HepG2 (cell line): ENCODE results near the gene RGS19. TPM values are rescaled to one million over a fixed set of nuclear protein-coding genes. Genes with fewer than 3 reads are reported as not detected.
A peak's percentile ranks its signal among the peaks of the same experiment; 100 is the strongest.

Experiments
- ARHGAP35 ChIP-seq: sonication (generic); formaldehyde crosslinking; IDR thresholded peaks from 2 replicates; pipeline ENCODE4 v1.9.0; 2022; ENCODE audit warnings: mild to moderate bottlenecking, inconsistent platforms, moderate library complexity, missing genetic modification reagents, borderline replicate concordance
- ELF3 ChIP-seq: IDR thresholded peaks from 2 replicates; pipeline ENCODE4 v1.6.1; 2016; ENCODE audit warnings: missing genetic modification reagents, missing compliant biosample characterization
- KLF6 ChIP-seq: IDR thresholded peaks from 2 replicates; pipeline ENCODE4 v1.8.0; 2016; ENCODE audit warnings: missing biosample characterization, missing genetic modification reagents
- NR1H2 ChIP-seq: sonication (generic); formaldehyde crosslinking; IDR thresholded peaks from 2 replicates; pipeline ENCODE4 v1.8.1; 2022; ENCODE audit warnings: low read depth, missing genetic modification reagents, borderline replicate concordance
- PRDM15 ChIP-seq: sonication (generic); formaldehyde crosslinking; IDR thresholded peaks from 2 replicates; pipeline ENCODE4 v1.4.0; 2020; ENCODE audit warnings: missing genetic modification reagents
- REPIN1 ChIP-seq: sonication (generic); formaldehyde crosslinking; IDR thresholded peaks from 2 replicates; pipeline ENCODE4 v1.8.0; 2022; ENCODE audit warnings: missing genetic modification reagents, low read depth, mild to moderate bottlenecking, borderline replicate concordance
- ZBTB20 ChIP-seq: sonication (generic); formaldehyde crosslinking; IDR thresholded peaks from 2 replicates; pipeline ENCODE4 v1.8.1; 2023; ENCODE audit warnings: missing genetic modification reagents, low read depth, mild to moderate bottlenecking, borderline replicate concordance
- ZNF598 ChIP-seq: sonication (generic); formaldehyde crosslinking; IDR thresholded peaks from 2 replicates; pipeline ENCODE4 v1.5.1; 2020; ENCODE audit warnings: mild to moderate bottlenecking, missing genetic modification reagents, borderline replicate concordance
- polyA plus RNA-seq, 8 experiments: library from polyadenylated mRNA; depleted of rRNA in 3 of 8; stranded (reverse) in 7 of 8; unstranded in 1 of 8; fragments of >200 nt; fragmentation: Illumina TruSeq in 4 of 8; extraction: Trizol in 4 of 8; gene quantifications; 2 replicates each; pipeline versions ENCODE4 v1.2.1 to v1.2.3, GENCODE V29; 2011 to 2016; ENCODE audit warnings: low read depth in 4 of 8, missing spikeins in 1 of 8, mixed read lengths in 1 of 8; ENCODE audit not compliant: insufficient read depth in 1 of 8
- total RNA-seq, 5 experiments: library from RNA; depleted of rRNA; stranded (reverse); fragments of >200 nt; fragmentation: Illumina TruSeq; extraction: Trizol; gene quantifications; 2 replicates each; pipeline ENCODE4 v1.2.3, GENCODE V29; 2016; ENCODE audit warnings: low read depth in 1 of 5
- TF ChIP-seq, protein P1 (sequence below): sonication (generic); formaldehyde crosslinking; IDR thresholded peaks from 2 replicates; pipeline ENCODE4 v1.8.0; 2022; ENCODE audit warnings: mild to moderate bottlenecking, missing genetic modification reagents, moderate library complexity
- TF ChIP-seq, protein P2 (sequence below): sonication (generic); formaldehyde crosslinking; IDR thresholded peaks from 2 replicates; pipeline ENCODE4 v1.4.0; 2020; ENCODE audit warnings: missing genetic modification reagents
- TF ChIP-seq, protein P3 (sequence below): sonication (generic); formaldehyde crosslinking; IDR thresholded peaks from 2 replicates; pipeline ENCODE4 v1.8.1; 2023; ENCODE audit warnings: missing genetic modification reagents, inconsistent platforms, borderline replicate concordance
- TF ChIP-seq, protein P4 (sequence below): sonication (generic); formaldehyde crosslinking; IDR thresholded peaks from 2 replicates; pipeline ENCODE4 v1.4.0; 2020; ENCODE audit warnings: missing genetic modification reagents
- TF ChIP-seq, protein P5 (sequence below), 2 experiments: sonication (generic) in 1 of 2; formaldehyde crosslinking in 1 of 2; IDR thresholded peaks; 2 replicates each; pipeline versions ENCODE4 v1.4.0 to v1.6.1; 2016 to 2020; ENCODE audit warnings: borderline replicate concordance in 1 of 2, low read depth in 1 of 2, mild to moderate bottlenecking in 1 of 2, missing genetic modification reagents in 1 of 2

The RGS19 gene
- total and polyA plus RNA-seq, 2 of the 13 experiments (the other 11 are each of a cell fraction or from before 2014, with no cell fraction given), result 10.7 to 11.9 TPM

DNA sequence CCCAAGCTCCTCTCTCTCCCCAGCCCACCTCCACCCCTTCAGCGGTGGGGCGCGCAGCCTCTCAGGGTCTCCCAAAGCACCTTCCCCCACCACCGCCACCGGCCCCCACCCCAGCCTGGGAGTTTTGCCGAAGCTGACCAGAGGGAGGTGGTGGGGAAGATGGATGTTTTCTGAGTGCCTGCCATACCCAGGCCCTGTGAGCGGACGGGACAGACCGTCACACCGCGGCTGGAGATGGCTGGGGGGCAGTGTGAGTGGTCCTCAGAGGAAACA, 37.6 kb downstream of the RGS19 start (continued):
- no peak for TF ChIP-seq ELF3 (CRISPR knock-in tag)
- TF ChIP-seq NR1H2 (CRISPR knock-in tag), result no peak
- no peak for TF ChIP-seq ZNF598 (CRISPR knock-in tag)
- TF ChIP-seq, protein P1, sequence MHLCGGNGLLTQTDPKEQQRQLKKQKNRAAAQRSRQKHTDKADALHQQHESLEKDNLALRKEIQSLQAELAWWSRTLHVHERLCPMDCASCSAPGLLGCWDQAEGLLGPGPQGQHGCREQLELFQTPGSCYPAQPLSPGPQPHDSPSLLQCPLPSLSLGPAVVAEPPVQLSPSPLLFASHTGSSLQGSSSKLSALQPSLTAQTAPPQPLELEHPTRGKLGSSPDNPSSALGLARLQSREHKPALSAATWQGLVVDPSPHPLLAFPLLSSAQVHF (CRISPR knock-in tag), result 0 out of 2 replicates have a peak, but pooled peaks have one; percentile 60
- TF ChIP-seq ARHGAP35 (CRISPR knock-in tag), result no peak
- no peak for TF ChIP-seq PRDM15
- 0 out of 2 replicates have a peak, but pooled peaks have one; percentile 6 for TF ChIP-seq KLF6
- TF ChIP-seq, protein P2, sequence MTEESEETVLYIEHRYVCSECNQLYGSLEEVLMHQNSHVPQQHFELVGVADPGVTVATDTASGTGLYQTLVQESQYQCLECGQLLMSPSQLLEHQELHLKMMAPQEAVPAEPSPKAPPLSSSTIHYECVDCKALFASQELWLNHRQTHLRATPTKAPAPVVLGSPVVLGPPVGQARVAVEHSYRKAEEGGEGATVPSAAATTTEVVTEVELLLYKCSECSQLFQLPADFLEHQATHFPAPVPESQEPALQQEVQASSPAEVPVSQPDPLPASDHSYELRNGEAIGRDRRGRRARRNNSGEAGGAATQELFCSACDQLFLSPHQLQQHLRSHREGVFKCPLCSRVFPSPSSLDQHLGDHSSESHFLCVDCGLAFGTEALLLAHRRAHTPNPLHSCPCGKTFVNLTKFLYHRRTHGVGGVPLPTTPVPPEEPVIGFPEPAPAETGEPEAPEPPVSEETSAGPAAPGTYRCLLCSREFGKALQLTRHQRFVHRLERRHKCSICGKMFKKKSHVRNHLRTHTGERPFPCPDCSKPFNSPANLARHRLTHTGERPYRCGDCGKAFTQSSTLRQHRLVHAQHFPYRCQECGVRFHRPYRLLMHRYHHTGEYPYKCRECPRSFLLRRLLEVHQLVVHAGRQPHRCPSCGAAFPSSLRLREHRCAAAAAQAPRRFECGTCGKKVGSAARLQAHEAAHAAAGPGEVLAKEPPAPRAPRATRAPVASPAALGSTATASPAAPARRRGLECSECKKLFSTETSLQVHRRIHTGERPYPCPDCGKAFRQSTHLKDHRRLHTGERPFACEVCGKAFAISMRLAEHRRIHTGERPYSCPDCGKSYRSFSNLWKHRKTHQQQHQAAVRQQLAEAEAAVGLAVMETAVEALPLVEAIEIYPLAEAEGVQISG (CRISPR knock-in tag), result peak; percentile 13; the same call in 1 of the 2 replicates
- TF ChIP-seq, protein P3, sequence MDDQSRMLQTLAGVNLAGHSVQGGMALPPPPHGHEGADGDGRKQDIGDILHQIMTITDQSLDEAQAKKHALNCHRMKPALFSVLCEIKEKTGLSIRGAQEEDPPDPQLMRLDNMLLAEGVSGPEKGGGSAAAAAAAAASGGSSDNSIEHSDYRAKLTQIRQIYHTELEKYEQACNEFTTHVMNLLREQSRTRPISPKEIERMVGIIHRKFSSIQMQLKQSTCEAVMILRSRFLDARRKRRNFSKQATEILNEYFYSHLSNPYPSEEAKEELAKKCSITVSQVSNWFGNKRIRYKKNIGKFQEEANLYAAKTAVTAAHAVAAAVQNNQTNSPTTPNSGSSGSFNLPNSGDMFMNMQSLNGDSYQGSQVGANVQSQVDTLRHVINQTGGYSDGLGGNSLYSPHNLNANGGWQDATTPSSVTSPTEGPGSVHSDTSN (CRISPR knock-in tag), result 0 out of 2 replicates have a peak, but pooled peaks have one; percentile 14
- TF ChIP-seq REPIN1 (CRISPR knock-in tag), result 0 out of 2 replicates have a peak, but pooled peaks have one; percentile 5
- TF ChIP-seq ZBTB20 (CRISPR knock-in tag), result no peak
- TF ChIP-seq, protein P4, sequence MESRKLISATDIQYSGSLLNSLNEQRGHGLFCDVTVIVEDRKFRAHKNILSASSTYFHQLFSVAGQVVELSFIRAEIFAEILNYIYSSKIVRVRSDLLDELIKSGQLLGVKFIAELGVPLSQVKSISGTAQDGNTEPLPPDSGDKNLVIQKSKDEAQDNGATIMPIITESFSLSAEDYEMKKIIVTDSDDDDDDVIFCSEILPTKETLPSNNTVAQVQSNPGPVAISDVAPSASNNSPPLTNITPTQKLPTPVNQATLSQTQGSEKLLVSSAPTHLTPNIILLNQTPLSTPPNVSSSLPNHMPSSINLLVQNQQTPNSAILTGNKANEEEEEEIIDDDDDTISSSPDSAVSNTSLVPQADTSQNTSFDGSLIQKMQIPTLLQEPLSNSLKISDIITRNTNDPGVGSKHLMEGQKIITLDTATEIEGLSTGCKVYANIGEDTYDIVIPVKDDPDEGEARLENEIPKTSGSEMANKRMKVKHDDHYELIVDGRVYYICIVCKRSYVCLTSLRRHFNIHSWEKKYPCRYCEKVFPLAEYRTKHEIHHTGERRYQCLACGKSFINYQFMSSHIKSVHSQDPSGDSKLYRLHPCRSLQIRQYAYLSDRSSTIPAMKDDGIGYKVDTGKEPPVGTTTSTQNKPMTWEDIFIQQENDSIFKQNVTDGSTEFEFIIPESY (CRISPR knock-in tag), result no peak
- TF ChIP-seq, protein P5, sequence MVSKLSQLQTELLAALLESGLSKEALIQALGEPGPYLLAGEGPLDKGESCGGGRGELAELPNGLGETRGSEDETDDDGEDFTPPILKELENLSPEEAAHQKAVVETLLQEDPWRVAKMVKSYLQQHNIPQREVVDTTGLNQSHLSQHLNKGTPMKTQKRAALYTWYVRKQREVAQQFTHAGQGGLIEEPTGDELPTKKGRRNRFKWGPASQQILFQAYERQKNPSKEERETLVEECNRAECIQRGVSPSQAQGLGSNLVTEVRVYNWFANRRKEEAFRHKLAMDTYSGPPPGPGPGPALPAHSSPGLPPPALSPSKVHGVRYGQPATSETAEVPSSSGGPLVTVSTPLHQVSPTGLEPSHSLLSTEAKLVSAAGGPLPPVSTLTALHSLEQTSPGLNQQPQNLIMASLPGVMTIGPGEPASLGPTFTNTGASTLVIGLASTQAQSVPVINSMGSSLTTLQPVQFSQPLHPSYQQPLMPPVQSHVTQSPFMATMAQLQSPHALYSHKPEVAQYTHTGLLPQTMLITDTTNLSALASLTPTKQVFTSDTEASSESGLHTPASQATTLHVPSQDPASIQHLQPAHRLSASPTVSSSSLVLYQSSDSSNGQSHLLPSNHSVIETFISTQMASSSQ (IDR thresholded peaks at IDR 0.05; ENCODE audit: low read depth), result no peak
- TF ChIP-seq, protein P5 (CRISPR knock-in tag; IDR thresholded peaks at IDR 0.05; ENCODE audit: borderline replicate concordance), result no peak
